K562 (cell line): ENCODE measurements around the gene DAB1. TPM values are rescaled to one million over a fixed set of nuclear protein-coding genes. Genes with fewer than 3 reads are reported as not detected.

Experiments
- ATAC-seq: fragments of 200-7000 bp; cut with Tn5 transposase; 3 replicates; pipeline ENCODE4 v1.9.1; 2020; ENCODE audit warnings: moderate library complexity
- BruUV-seq: library from RNA; stranded (reverse); fragments of 400-500 nt; replicated peaks from 2 replicates; lab custom pipeline; 2021; lab: Mats Ljungman, UMichigan
- CTCF ChIA-PET: fragments of 300-600 bp; formaldehyde crosslinking; extraction: SDS; loops from one replicate; lab custom pipeline; 2021; ENCODE audit warnings: low intra/inter-chr PET ratio; lab: Yijun Ruan, JAX
- POLR2A ChIA-PET: fragments of 300-600, 350-650 bp; sonication (Branson Sonifier 250); formaldehyde crosslinking; extraction: SDS; loops from one replicate; lab custom pipeline; 2021; ENCODE audit warnings: antibody characterized with exemption, inconsistent platforms; lab: Yijun Ruan, JAX
- DNase-seq, 4 experiments: peaks; one replicate each; pipeline versions ENCODE4 v3.0.0 to v3.0.0-alpha.2; 2011 to 2018; ENCODE audit warnings: low spot score in 3 of 4, mixed read lengths in 3 of 4; ENCODE audit errors: extremely low read depth in 1 of 4
- FAIRE-seq: peaks from 2 replicates; lab custom pipeline; 2011; peaks lifted over from hg19 to GRCh38; lab: Jason Lieb, UNC
- H2AFZ ChIP-seq: 2 replicates; pipeline ENCODE4 v1.6.0; 2011; ENCODE audit warnings: low read depth, low read length, control low read depth, inconsistent platforms
- H3K27ac ChIP-seq: fragments of 200-600 bp; 3 replicates; pipeline ENCODE4 v1.8.0; 2011; ENCODE audit warnings: low read depth, mild to moderate bottlenecking, control low read depth, inconsistent platforms, low read length, moderate library complexity, mixed read lengths; ENCODE audit errors: extremely low read depth
- H3K27me3 ChIP-seq, 2 experiments: fragments of 300-600 bp in 1 of 2; 2 replicates in 1 of 2; 3 replicates in 1 of 2; pipeline versions ENCODE4 v1.6.0 to v1.8.0; 2011; ENCODE audit warnings: inconsistent platforms in 2 of 2, low read length in 2 of 2, mild to moderate bottlenecking in 1 of 2, mixed read lengths in 1 of 2, moderate library complexity in 1 of 2; ENCODE audit not compliant: control insufficient read depth in 2 of 2, insufficient read depth in 2 of 2
- H3K36me3 ChIP-seq: fragments of 300-600 bp; 3 replicates; pipeline ENCODE4 v1.8.0; 2011; ENCODE audit warnings: mild to moderate bottlenecking, low read length, inconsistent platforms; ENCODE audit not compliant: control insufficient read depth, insufficient read depth
- H3K4me1 ChIP-seq, 2 experiments: fragments of 200-600 bp in 1 of 2; replicated peaks in 1 of 2; 2 replicates in 1 of 2; 3 replicates in 1 of 2; pipeline versions ENCODE4 v1.5.1 to v1.8.0; 2011; ENCODE audit warnings: inconsistent platforms in 2 of 2, low read length in 2 of 2, mild to moderate bottlenecking in 1 of 2, mixed read lengths in 1 of 2, moderate library complexity in 1 of 2; ENCODE audit not compliant: control insufficient read depth in 2 of 2, insufficient read depth in 2 of 2
- H3K4me2 ChIP-seq: 2 replicates; pipeline ENCODE4 v1.6.1; 2011; ENCODE audit warnings: low read length, control low read depth, inconsistent platforms, mixed read lengths; ENCODE audit not compliant: insufficient read depth
- H3K4me3 ChIP-seq: fragments of 200-600 bp; sonication (generic), shearing (Covaris generic); 2 replicates; pipeline ENCODE4 v1.5.1; 2016; ENCODE audit warnings: control low read depth, inconsistent platforms
- H3K79me2 ChIP-seq: fragments of 200-600 bp; 3 replicates; pipeline ENCODE4 v1.8.0; 2011; ENCODE audit warnings: low read length, inconsistent platforms; ENCODE audit not compliant: control insufficient read depth, insufficient read depth
- H3K9ac ChIP-seq, 2 experiments: 2 replicates each; pipeline versions ENCODE4 v1.6.0 to v1.6.1; 2011; ENCODE audit warnings: low read depth in 2 of 2, low read length in 2 of 2, control low read depth in 1 of 2, inconsistent platforms in 1 of 2, mild to moderate bottlenecking in 1 of 2, mixed read lengths in 1 of 2; ENCODE audit not compliant: insufficient read depth in 1 of 2
- H3K9me1 ChIP-seq: one replicate; pipeline ENCODE4 v1.6.0; 2011; ENCODE audit warnings: inconsistent platforms, mild to moderate bottlenecking, low read length, moderate library complexity; ENCODE audit not compliant: control insufficient read depth, insufficient read depth
- H3K9me3 ChIP-seq: replicated peaks from 2 replicates; pipeline ENCODE4 v1.5.1; 2011; ENCODE audit warnings: low read depth, low read length, inconsistent platforms; ENCODE audit not compliant: control insufficient read depth, insufficient read depth
- H4K20me1 ChIP-seq: replicated peaks from 2 replicates; pipeline ENCODE4 v1.6.1; 2011; ENCODE audit warnings: low read length, inconsistent platforms, mixed read lengths; ENCODE audit not compliant: control insufficient read depth, insufficient read depth
- COPS2 ChIP-seq: fragments of 450-650 bp; conservative IDR thresholded peaks from 2 replicates; pipeline ENCODE4 v1.6.1; 2016; ENCODE audit warnings: mild to moderate bottlenecking, moderate library complexity
- ETV6 ChIP-seq, 3 experiments: fragments of 150-350 bp in 1 of 3; sonication (generic) in 1 of 3; formaldehyde crosslinking in 1 of 3; IDR thresholded peaks; 2 replicates each; pipeline versions ENCODE4 v1.6.1 to v1.8.0; 2014 to 2022; ENCODE audit warnings: borderline replicate concordance in 2 of 3, low read depth in 2 of 3, antibody characterized with exemption in 1 of 3, low read length in 1 of 3, mild to moderate bottlenecking in 1 of 3, missing genetic modification reagents in 1 of 3
- HDAC6 ChIP-seq: IDR thresholded peaks from 2 replicates; pipeline ENCODE4 v1.6.1; 2012; ENCODE audit warnings: low read depth, mild to moderate bottlenecking, control low read depth, inconsistent platforms, low read length, moderate library complexity
- HEY1 ChIP-seq: fragments of 250-450 bp; sonication (Bioruptor Pico); IDR thresholded peaks from 2 replicates; pipeline ENCODE4 v1.5.0; 2020; ENCODE audit warnings: mild to moderate bottlenecking, moderate library complexity, borderline replicate concordance
- KDM1A ChIP-seq, 2 experiments: fragments of 450-650 bp; IDR thresholded peaks; 2 replicates each; pipeline ENCODE4 v1.6.1; 2016; ENCODE audit warnings: mild to moderate bottlenecking in 2 of 2
- PRPF4 ChIP-seq: fragments of 200-400 bp; formaldehyde crosslinking; IDR thresholded peaks from one replicate; pipeline ENCODE4 v1.6.1; 2017; ENCODE audit warnings: low read length, low read depth, mild to moderate bottlenecking; ENCODE audit not compliant: insufficient read depth, poor library complexity, severe bottlenecking
- RBM25 ChIP-seq: fragments of 200-400 bp; formaldehyde crosslinking; IDR thresholded peaks from 2 replicates; pipeline ENCODE4 v1.6.1; 2018; ENCODE audit warnings: low read length, low read depth, moderate library complexity; ENCODE audit not compliant: severe bottlenecking
- RERE ChIP-seq: sonication (generic); formaldehyde crosslinking; IDR thresholded peaks from 2 replicates; pipeline ENCODE4 v1.8.0; 2023; ENCODE audit warnings: missing genetic modification reagents, mild to moderate bottlenecking, borderline replicate concordance
- TEAD1 ChIP-seq, 2 experiments: fragments of 450-650 bp in 1 of 2; sonication (generic) in 1 of 2; formaldehyde crosslinking; IDR thresholded peaks; 2 replicates each; pipeline versions ENCODE4 v1.4.0 to v1.8.0; 2020 to 2022; ENCODE audit warnings: mild to moderate bottlenecking in 2 of 2, missing genetic modification reagents in 1 of 2
- THAP12 ChIP-seq: fragments of 250-450 bp; sonication (Bioruptor Pico); IDR thresholded peaks from 2 replicates; pipeline ENCODE4 v1.9.0; 2021; ENCODE audit warnings: mild to moderate bottlenecking, inconsistent platforms
- THAP7 ChIP-seq: fragments of 250-450 bp; sonication (Bioruptor Pico); IDR thresholded peaks from 2 replicates; pipeline ENCODE4 v1.5.0; 2021
- WGBS: fragments of 100-300 bp; shearing (Covaris generic); methylation state at CpG from one replicate; pipeline ENCODE4 v1.1.6; 2016; ENCODE audit warnings: low coverage, mixed read lengths; ENCODE audit not compliant: insufficient coverage; ENCODE audit errors: missing lambda C conversion rate; 5-methylcytosine and 5-hydroxymethylcytosine counted together
- in situ Hi-C: fragments of 300-500 bp; cut with MboI; formaldehyde crosslinking; loops from 4 replicates; pipeline ENCODE4 v1.15.0; 2018; ENCODE audit warnings: inconsistent platforms, mixed read lengths
- intact Hi-C: fragments of 100-400 bp; cut with micrococcal nuclease; formaldehyde crosslinking; loops from 2 replicates; pipeline ENCODE4 v1.14.2; 2022
- polyA plus RNA-seq, 8 experiments: library from polyadenylated mRNA; depleted of rRNA in 4 of 8; stranded (reverse) in 5 of 8; unstranded in 3 of 8; fragments of >200 nt; fragmentation: Nextera tagmentation in 2 of 8; fragmentation: Illumina TruSeq in 1 of 8; extraction: Ambion mirVana in 2 of 8; extraction: Trizol in 1 of 8; gene quantifications; 2 replicates each; pipeline versions ENCODE4 v1.2.1 to v1.2.3, GENCODE V29; 2011 to 2014; ENCODE audit warnings: inconsistent platforms in 1 of 8, missing spikeins in 1 of 8
- total RNA-seq, 7 experiments: library from RNA; depleted of rRNA in 6 of 7; stranded (reverse); fragments of >200 nt in 6 of 7; fragmentation: Illumina TruSeq in 2 of 7; extraction: Trizol in 2 of 7; gene quantifications; 2 replicates each; pipeline versions ENCODE4 v1.2.1 to v1.2.3, GENCODE V29; 2011 to 2021; ENCODE audit warnings: low replicate concordance in 1 of 7

Gene DAB1
- total and polyA plus RNA-seq, 9 of the 15 experiments (the other 6 are each of a cell fraction or from before 2014, with no cell fraction given) = not detected

- no peak overlapping the region for H3K9ac ChIP-seq
- 36% methylated on average over 1 of the region's 1 CpG for WGBS
- TF ChIP-seq RBM25 (peak; percentile 77), HEY1 (CRISPR knock-in tag) (no peak), ETV6 (IDR thresholded peaks at IDR 0.05; ENCODE audit: borderline replicate concordance in 1 of 2, low read depth in 2 of 2, low read length in 1 of 2) (no peak), ETV6 (CRISPR knock-in tag; IDR thresholded peaks at IDR 0.05; ENCODE audit: borderline replicate concordance) (no peak), HDAC6 (no peak), TEAD1 (CRISPR knock-in tag; IDR thresholded peaks at IDR 0.05) (no peak), RERE (no peak), THAP12 (CRISPR knock-in tag) (no peak), COPS2 (no peak), PRPF4 (no peak), THAP7 (CRISPR knock-in tag) (no peak), KDM1A (IDR thresholded peaks at IDR 0.05) (peak in 1 of 2 experiments; percentile 27; a peak in 1 of 4 replicates)
- no peak overlapping the region for H2AFZ ChIP-seq
- intact Hi-C loops = no loop called here
- H3K4me2 ChIP-seq = no peak overlapping the region
- no peak for ATAC-seq
- H3K4me3 ChIP-seq = no peak overlapping the region
- POLR2A ChIA-PET = interaction anchor here (0.7 to 0.8 kb wide), 2 partner anchors 10 to 63 kb away, joined by 3 read pairs; no protein-coding TSS in a partner anchor
- no peaks in the 10 kb centered on the region for H3K9me3 ChIP-seq
- H3K4me1 ChIP-seq = no peaks in the 10 kb centered on the region; a peak in 3 of 5 replicates
- no peaks in the 10 kb centered on the region for H3K27me3 ChIP-seq
- H3K27ac ChIP-seq = no peak overlapping the region
- CTCF ChIA-PET = no interaction called here
- H3K36me3 ChIP-seq = no peaks in the 10 kb centered on the region
- H4K20me1 ChIP-seq = no peaks in the 10 kb centered on the region
- BruUV-seq = no TSS peak
- no peaks in the 10 kb centered on the region for H3K9me1 ChIP-seq
- no peaks in the 10 kb centered on the region for H3K79me2 ChIP-seq
- FAIRE-seq = no peak
- no peak for DNase-seq
- in situ Hi-C loops = no loop called here
These were observed 215.0 kb downstream of the DAB1 start for GRCh38 chr1:57208741-57209302.
